GM18867 (cell line): ENCODE data around the gene RBKS.

ENCODE experiments used
- ATAC-seq: cut with Tn5 transposase; IDR thresholded peaks from one replicate; pipeline ENCODE4 v1.9.1; 2021; ENCODE audit warnings: mild to moderate bottlenecking, moderate library complexity; ENCODE audit not compliant: unreplicated experiment

Gene RBKS

GRCh38 chr2:27838502-27838901, 51.7 kb downstream of the RBKS start:
- no peak for ATAC-seq

GRCh38 chr2:27833931-27834330, 56.3 kb downstream of the RBKS start:
- no peak for ATAC-seq

GRCh38 chr2:27832396-27832795, 57.8 kb downstream of the RBKS start:
- no peak for ATAC-seq

- ATAC-seq = no peak
Observed at GRCh38 chr2:27831279-27832050, 58.7 kb downstream of the RBKS start.

GRCh38 chr2:27830656-27831055, 59.5 kb downstream of the RBKS start:
- no peak for ATAC-seq

GRCh38 chr2:27829791-27830190, 60.4 kb downstream of the RBKS start:
- no peak for ATAC-seq

- no peak for ATAC-seq
Observed at GRCh38 chr2:27828305-27828704, 61.9 kb downstream of the RBKS start.

GRCh38 chr2:27824401-27824800, 65.8 kb downstream of the RBKS start:
- ATAC-seq = no peak

- ATAC-seq = no peak
Observed at GRCh38 chr2:27823569-27823968, 66.6 kb downstream of the RBKS start.

- no peak for ATAC-seq
Observed at GRCh38 chr2:27823135-27823534, 67.1 kb downstream of the RBKS start.

GRCh38 chr2:27822049-27822448, 68.1 kb downstream of the RBKS start:
- no peak for ATAC-seq

- ATAC-seq = no peak
Observed at GRCh38 chr2:27815860-27816438, 74.2 kb downstream of the RBKS start.

GRCh38 chr2:27814758-27815157, 75.4 kb downstream of the RBKS start:
- no peak for ATAC-seq

- ATAC-seq = no peak
Observed at GRCh38 chr2:27811768-27812167, 78.4 kb downstream of the RBKS start.

GRCh38 chr2:27810455-27810854, 79.7 kb downstream of the RBKS start:
- ATAC-seq = no peak

GRCh38 chr2:27809761-27810241, 80.4 kb downstream of the RBKS start:
- no peak for ATAC-seq

- no peak for ATAC-seq
Observed at GRCh38 chr2:27808984-27809383, 81.2 kb downstream of the RBKS start.

GRCh38 chr2:27808418-27808817, 81.8 kb downstream of the RBKS start:
- no peak for ATAC-seq

- no peak for ATAC-seq
Observed at GRCh38 chr2:27807476-27807875, 82.7 kb downstream of the RBKS start.

GRCh38 chr2:27806311-27807059, 83.7 kb downstream of the RBKS start:
- ATAC-seq = no peak

- ATAC-seq = no peak
Observed at GRCh38 chr2:27805180-27805579, 85.0 kb downstream of the RBKS start.

- ATAC-seq = no peak
Observed at GRCh38 chr2:27804146-27804545, 86.0 kb downstream of the RBKS start.
